NT2/D1 (cell line): ENCODE measurements around the gene TRIM47.

Experiments
- YY1 ChIP-seq: IDR thresholded peaks from 2 replicates; pipeline ENCODE4 v1.6.1; 2011; ENCODE audit not compliant: insufficient read length, insufficient read depth
- ZNF274 ChIP-seq: IDR thresholded peaks from 2 replicates; pipeline ENCODE4 v1.6.1; 2011; ENCODE audit warnings: mild to moderate bottlenecking, low read depth, low read length

- TF ChIP-seq YY1 = no peak
- no peak for TF ChIP-seq ZNF274
These were observed 37.6 kb downstream of the TRIM47 start for GRCh38 chr17:75840799-75841164.
